Left lung (tissue), 10 donors: ENCODE results near the gene TEX36. TPM values are rescaled to one million over a fixed set of nuclear protein-coding genes. Genes with fewer than 3 reads are reported as not detected.
A peak's percentile ranks its signal among the peaks of the same experiment; 100 is the strongest.
"Not testable (repeated sequence)": the region's sequence is repeated elsewhere in the genome, so short reads cannot be mapped to it uniquely, and the experiment has no call there.

Experiments used
- ATAC-seq: fragments of 200-7000 bp; cut with Tn5 transposase; one replicate; pipeline ENCODE4 v1.9.1; 2020; ENCODE audit warnings: moderate library complexity
- DNase-seq, 4 donors: peaks; one replicate each; pipeline ENCODE4 v3.0.0-alpha.2; 2013 to 2020
- H3K27ac ChIP-seq, 2 donors: fragments of 200-600 bp; sonication (generic) in 1 of 2; one replicate each; pipeline versions ENCODE4 v1.5.0 to v1.8.0; 2020 to 2021
- H3K27me3 ChIP-seq, 2 donors: fragments of 200-600 bp; sonication (generic) in 1 of 2; one replicate each; pipeline versions ENCODE4 v1.5.0 to v1.8.0; 2020 to 2021
- H3K36me3 ChIP-seq, 2 donors: fragments of 200-600 bp; sonication (generic) in 1 of 2; one replicate each; pipeline versions ENCODE4 v1.5.0 to v1.8.0; 2020 to 2021
- H3K4me1 ChIP-seq, 2 donors: fragments of 200-600 bp; one replicate each; pipeline ENCODE4 v1.8.0; 2021
- H3K4me3 ChIP-seq, 2 donors: fragments of 200-600 bp; sonication (generic) in 1 of 2; one replicate each; pipeline versions ENCODE4 v1.5.0 to v1.8.0; 2020 to 2021; ENCODE audit warnings: mild to moderate bottlenecking in 1 of 2
- H3K9me3 ChIP-seq, 2 donors: fragments of 200-600 bp; sonication (generic) in 1 of 2; one replicate each; pipeline versions ENCODE4 v1.5.0 to v1.8.0; 2020 to 2021
- CTCF ChIP-seq, 2 donors: fragments of 200-600 bp; sonication (generic) in 1 of 2; IDR thresholded peaks; one replicate each; pipeline versions ENCODE4 v1.5.0 to v1.8.0; 2021; ENCODE audit warnings: antibody characterized with exemption in 2 of 2
- intact Hi-C, 2 donors: fragments of 100-400 bp; cut with DNase I; formaldehyde crosslinking; loops; one replicate each; pipeline versions ENCODE4 v1.11.2 to v1.14.2; 2022
- polyA plus RNA-seq, 6 donors: library from polyadenylated mRNA; unstranded; fragments of 120-200 nt; gene quantifications; one replicate each; pipeline ENCODE4 v1.2.1, GENCODE V29; 2013; ENCODE audit not compliant: insufficient read length in 6 of 6
- total RNA-seq, 2 donors: library from RNA; stranded (reverse); fragmentation: NEBNext Ultra II Directional; extraction: Animal tissue kit (Norgen Biotek cat#: 25700); gene quantifications; one replicate each; pipeline ENCODE4 v1.2.1, GENCODE V29; 2021
- donor health status: DM: no; HTN: yes; CAD: no.
- donor health status: DM: no; HTN: no; CAD: no.

TEX36 gene
- total and polyA plus RNA-seq, 8 donors = 0.26 TPM; not detected in 7

- ATAC-seq (no peak), DNase-seq (no peak)
- H3K36me3 ChIP-seq = no peaks in the 10 kb centered on the region
- no peaks in the 10 kb centered on the region for H3K27me3 ChIP-seq
- intact Hi-C loops = no loop called here
- H3K4me3 ChIP-seq = no peak overlapping the region
- peaks cover 0 to 2% of the 10 kb centered on the region in 2 donors for H3K9me3 ChIP-seq
- peaks cover 0 to 4% of the 10 kb centered on the region in 2 donors for H3K4me1 ChIP-seq
- TF ChIP-seq CTCF (IDR thresholded peaks at IDR 0.05) = no peak
- H3K27ac ChIP-seq = no peak overlapping the region
Observed at GRCh38 chr10:125698481-125698998, 15.6 kb upstream of the TEX36 start.

- H3K4me1 ChIP-seq, H3K27ac ChIP-seq, H3K36me3 ChIP-seq, intact Hi-C loops, DNase-seq, H3K4me3 ChIP-seq, H3K27me3 ChIP-seq, H3K9me3 ChIP-seq, ATAC-seq: not testable (repeated sequence)
Observed at GRCh38 chr10:125696884-125697283, 13.9 kb upstream of the TEX36 start.

- no peaks in the 10 kb centered on the region for H3K36me3 ChIP-seq
- intact Hi-C loops = no loop called here
- no peaks in the 10 kb centered on the region for H3K27me3 ChIP-seq
- DNase-seq = no peak
- no peak overlapping the region for H3K4me3 ChIP-seq
- TF ChIP-seq CTCF (IDR thresholded peaks at IDR 0.05) = no peak
- no peaks in the 10 kb centered on the region for H3K4me1 ChIP-seq
- H3K27ac ChIP-seq = no peak overlapping the region
- no peaks in the 10 kb centered on the region for H3K9me3 ChIP-seq
- peak; percentile 79 for ATAC-seq
Observed at GRCh38 chr10:125694883-125695282, 11.9 kb upstream of the TEX36 start.

GRCh38 chr10:125693524-125693847 lies 10.5 kb upstream of the TEX36 start:
- Histone ChIP-seq H3K36me3 (no peaks in the 10 kb centered on the region), H3K9me3 (no peaks in the 10 kb centered on the region), H3K4me3 (no peak overlapping the region), H3K4me1 (no peaks in the 10 kb centered on the region), H3K27me3 (no peaks in the 10 kb centered on the region), H3K27ac (no peak overlapping the region)
- intact Hi-C loops = no loop called here
- no peak for TF ChIP-seq CTCF (IDR thresholded peaks at IDR 0.05)
- DNase-seq (no peak), ATAC-seq (no peak)

- Histone ChIP-seq H3K9me3 (no peaks in the 10 kb centered on the region), H3K4me3 (no peak overlapping the region), H3K4me1 (no peaks in the 10 kb centered on the region), H3K27me3 (no peaks in the 10 kb centered on the region), H3K27ac (no peak overlapping the region), H3K36me3 (no peaks in the 10 kb centered on the region)
- TF ChIP-seq CTCF (IDR thresholded peaks at IDR 0.05) = no peak
- DNase-seq (no peak), ATAC-seq (no peak)
- intact Hi-C loops = no loop called here
Observed at GRCh38 chr10:125692601-125693523, 9.9 kb upstream of the TEX36 start.
